Endodermal cell (in vitro differentiated cells): ENCODE measurements around the gene EPHA4. TPM values are rescaled to one million over a fixed set of nuclear protein-coding genes. Genes with fewer than 3 reads are reported as not detected.

Experiments
- DNase-seq: peaks from one replicate; pipeline ENCODE4 v3.0.0-alpha.2; 2017
- H3K27ac ChIP-seq: 2 replicates; pipeline ENCODE4 v1.5.1; 2013; ENCODE audit warnings: mild to moderate bottlenecking, low read depth, low read length, moderate library complexity
- H3K27me3 ChIP-seq: 2 replicates; pipeline ENCODE4 v1.6.1; 2013; ENCODE audit warnings: mild to moderate bottlenecking, low read length, moderate library complexity; ENCODE audit not compliant: insufficient read depth, control insufficient read depth, poor library complexity, severe bottlenecking
- H3K36me3 ChIP-seq: 2 replicates; pipeline ENCODE4 v1.7.0; 2013; ENCODE audit warnings: mild to moderate bottlenecking, low read length, moderate library complexity; ENCODE audit not compliant: control insufficient read depth, insufficient read depth
- H3K4me1 ChIP-seq: one replicate; pipeline ENCODE4 v1.7.0; 2013; ENCODE audit warnings: low read length; ENCODE audit not compliant: control insufficient read depth, insufficient read depth
- H3K4me3 ChIP-seq: 2 replicates; pipeline ENCODE4 v1.5.1; 2013; ENCODE audit warnings: mild to moderate bottlenecking, low read length, moderate library complexity
- H3K9ac ChIP-seq: 2 replicates; pipeline ENCODE4 v1.6.1; 2013; ENCODE audit warnings: mild to moderate bottlenecking, low read length, moderate library complexity; ENCODE audit not compliant: poor library complexity, severe bottlenecking; ENCODE audit errors: extremely low read depth
- H3K9me3 ChIP-seq: 2 replicates; pipeline ENCODE4 v1.6.1; 2013; ENCODE audit warnings: mild to moderate bottlenecking, low read length, moderate library complexity; ENCODE audit not compliant: control insufficient read depth
- H3K27ac Mint-ChIP-seq: 2 replicates; pipeline ENCODE4 v1.8.0; 2020; ENCODE audit warnings: mixed read lengths
- H3K27me3 Mint-ChIP-seq: 2 replicates; pipeline ENCODE4 v1.8.0; 2021; ENCODE audit warnings: mild to moderate bottlenecking, mixed read lengths; ENCODE audit not compliant: insufficient read depth
- H3K36me3 Mint-ChIP-seq: 2 replicates; pipeline ENCODE4 v1.8.0; 2020; ENCODE audit warnings: low read depth, mixed read lengths
- H3K4me1 Mint-ChIP-seq: 2 replicates; pipeline ENCODE4 v1.8.0; 2020; ENCODE audit warnings: mixed read lengths
- H3K4me3 Mint-ChIP-seq: 2 replicates; pipeline ENCODE4 v1.8.0; 2020; ENCODE audit warnings: mild to moderate bottlenecking, moderate library complexity, mixed read lengths
- H3K9me3 Mint-ChIP-seq: 2 replicates; pipeline ENCODE4 v1.8.0; 2020; ENCODE audit warnings: mild to moderate bottlenecking, mixed read lengths
- WGBS, 2 experiments: methylation state at CpG; one replicate each; pipeline versions ENCODE4 v1.1.5 to v1.1.7; 2013; ENCODE audit warnings: missing lambda C conversion rate in 2 of 2, mixed read lengths in 1 of 2; ENCODE audit not compliant: insufficient coverage in 1 of 2, insufficient read length in 1 of 2; 5-methylcytosine and 5-hydroxymethylcytosine counted together
- total RNA-seq, 2 donors: library from RNA; stranded (reverse); fragmentation: NEBNext Ultra II Directional in 1 of 2; extraction: Animal tissue kit (Norgen Biotek cat#: 25700) in 1 of 2; gene quantifications; 2 replicates in 1 of 2; 3 replicates in 1 of 2; pipeline ENCODE4 v1.2.1, GENCODE V29; 2021
- TF ChIP-seq, protein P1 (sequence below): fragments of 200-600 bp; sonication (generic); conservative IDR thresholded peaks from 2 replicates; pipeline ENCODE4 v1.5.0; 2021; ENCODE audit warnings: antibody characterized with exemption, mild to moderate bottlenecking

Gene EPHA4
- total RNA-seq, 2 donors from 2014 or later = 74.1 to 87.3 TPM

DNA sequence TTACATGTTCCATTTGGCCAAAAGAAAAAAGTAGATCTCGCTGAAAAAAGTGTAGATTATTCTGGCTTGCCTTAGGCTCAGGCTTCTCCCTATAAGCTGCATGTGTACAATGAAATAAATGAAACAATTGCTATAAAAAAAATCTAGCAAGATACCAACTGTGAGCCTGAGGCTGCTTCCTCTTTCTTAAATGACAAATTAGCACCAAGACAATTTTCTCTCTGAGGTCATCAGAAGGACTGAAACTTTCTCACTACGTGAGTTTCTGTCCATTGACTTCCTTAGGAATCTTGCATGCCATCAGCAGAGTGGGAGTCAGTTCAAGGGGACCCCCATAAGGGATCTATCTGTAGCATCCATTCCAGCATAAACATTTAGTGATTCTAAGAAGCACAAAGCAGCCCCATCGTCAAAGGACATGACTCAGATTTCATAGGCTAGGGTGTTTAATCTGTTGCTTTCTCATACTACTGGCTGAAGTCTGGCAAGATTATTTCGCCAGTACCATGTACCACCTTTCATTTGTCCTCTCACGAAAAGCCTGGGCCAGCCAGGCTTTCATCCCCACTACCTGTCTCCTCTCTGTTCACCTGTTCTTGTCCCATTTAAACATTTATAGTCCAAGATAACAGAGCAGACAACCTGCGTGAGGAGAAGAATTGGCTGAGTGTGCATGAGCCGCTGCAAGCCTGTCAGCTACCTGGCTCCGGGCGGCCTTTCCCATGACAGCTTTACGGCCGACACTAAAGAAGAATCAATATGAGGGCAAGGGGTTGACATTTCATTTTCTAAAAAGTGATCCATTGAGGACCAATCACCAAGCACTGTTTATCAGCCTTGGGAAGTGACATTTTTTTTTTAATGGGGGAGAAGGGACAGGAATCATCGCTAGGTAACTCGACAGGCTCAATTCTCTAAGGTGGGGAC, 120.0 kb downstream of the EPHA4 start:
- 93 to 97% methylated on average over 11 to 13 of the region's 13 CpGs for WGBS, 2 experiments
- H3K36me3 Mint-ChIP-seq = peaks cover 36% of the 10 kb centered on the region
- peaks cover 14% of the 10 kb centered on the region for H3K4me1 ChIP-seq
- TF ChIP-seq, protein P1, sequence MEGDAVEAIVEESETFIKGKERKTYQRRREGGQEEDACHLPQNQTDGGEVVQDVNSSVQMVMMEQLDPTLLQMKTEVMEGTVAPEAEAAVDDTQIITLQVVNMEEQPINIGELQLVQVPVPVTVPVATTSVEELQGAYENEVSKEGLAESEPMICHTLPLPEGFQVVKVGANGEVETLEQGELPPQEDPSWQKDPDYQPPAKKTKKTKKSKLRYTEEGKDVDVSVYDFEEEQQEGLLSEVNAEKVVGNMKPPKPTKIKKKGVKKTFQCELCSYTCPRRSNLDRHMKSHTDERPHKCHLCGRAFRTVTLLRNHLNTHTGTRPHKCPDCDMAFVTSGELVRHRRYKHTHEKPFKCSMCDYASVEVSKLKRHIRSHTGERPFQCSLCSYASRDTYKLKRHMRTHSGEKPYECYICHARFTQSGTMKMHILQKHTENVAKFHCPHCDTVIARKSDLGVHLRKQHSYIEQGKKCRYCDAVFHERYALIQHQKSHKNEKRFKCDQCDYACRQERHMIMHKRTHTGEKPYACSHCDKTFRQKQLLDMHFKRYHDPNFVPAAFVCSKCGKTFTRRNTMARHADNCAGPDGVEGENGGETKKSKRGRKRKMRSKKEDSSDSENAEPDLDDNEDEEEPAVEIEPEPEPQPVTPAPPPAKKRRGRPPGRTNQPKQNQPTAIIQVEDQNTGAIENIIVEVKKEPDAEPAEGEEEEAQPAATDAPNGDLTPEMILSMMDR = no peak
- peaks cover 10% of the 10 kb centered on the region for H3K27me3 Mint-ChIP-seq
- H3K27ac Mint-ChIP-seq = no peak overlapping the region
- no peaks in the 10 kb centered on the region for H3K9me3 Mint-ChIP-seq
- peaks cover 52% of the 10 kb centered on the region for H3K4me1 Mint-ChIP-seq
- no peak overlapping the region for H3K9ac ChIP-seq
- peaks cover 60% of the 10 kb centered on the region for H3K36me3 ChIP-seq
- no peak overlapping the region for H3K4me3 Mint-ChIP-seq
- no peak overlapping the region for H3K4me3 ChIP-seq
- peaks cover 18% of the 10 kb centered on the region for H3K9me3 ChIP-seq
- DNase-seq = no peak
- H3K27ac ChIP-seq = no peak overlapping the region
- H3K27me3 ChIP-seq = peaks cover 7% of the 10 kb centered on the region

GRCh38 chr2:221450280-221450679, 121.8 kb downstream of the EPHA4 start:
- peaks cover 9% of the 10 kb centered on the region for H3K4me1 ChIP-seq
- WGBS, 2 experiments = 80 to 88% methylated on average over 1 of the region's 1 CpG
- DNase-seq = no peak
- peaks cover 10% of the 10 kb centered on the region for H3K27me3 Mint-ChIP-seq
- peaks cover 18% of the 10 kb centered on the region for H3K9me3 ChIP-seq
- no peak overlapping the region for H3K27ac ChIP-seq
- no peak overlapping the region for H3K4me3 ChIP-seq
- peaks cover 43% of the 10 kb centered on the region for H3K4me1 Mint-ChIP-seq
- no peaks in the 10 kb centered on the region for H3K9me3 Mint-ChIP-seq
- no peak overlapping the region for H3K27ac Mint-ChIP-seq
- TF ChIP-seq, protein P1 = no peak
- H3K4me3 Mint-ChIP-seq = no peak overlapping the region
- H3K9ac ChIP-seq = no peak overlapping the region
- H3K27me3 ChIP-seq = peaks cover 7% of the 10 kb centered on the region
- H3K36me3 ChIP-seq = peaks cover 61% of the 10 kb centered on the region
- peaks cover 35% of the 10 kb centered on the region for H3K36me3 Mint-ChIP-seq

GRCh38 chr2:221449406-221449805, 122.7 kb downstream of the EPHA4 start:
- H3K27ac ChIP-seq = no peak overlapping the region
- WGBS, 2 experiments = 36 to 45% methylated on average over 2 to 3 of the region's 4 CpGs
- peak overlapping the region; percentile 20 for H3K4me3 Mint-ChIP-seq
- H3K27me3 ChIP-seq = peaks cover 7% of the 10 kb centered on the region
- H3K4me1 ChIP-seq = peaks cover 9% of the 10 kb centered on the region
- peak; percentile 72 for DNase-seq
- H3K9me3 Mint-ChIP-seq = no peaks in the 10 kb centered on the region
- peaks cover 35% of the 10 kb centered on the region for H3K4me1 Mint-ChIP-seq
- H3K9ac ChIP-seq = no peak overlapping the region
- peak overlapping the region; percentile 67 for H3K27ac Mint-ChIP-seq
- peaks cover 37% of the 10 kb centered on the region for H3K36me3 Mint-ChIP-seq
- H3K36me3 ChIP-seq = peaks cover 67% of the 10 kb centered on the region
- TF ChIP-seq, protein P1 = no peak
- peaks cover 18% of the 10 kb centered on the region for H3K9me3 ChIP-seq
- peaks cover 10% of the 10 kb centered on the region for H3K27me3 Mint-ChIP-seq
- peak overlapping the region; percentile 45 for H3K4me3 ChIP-seq
